Measurements from ENCODE around the gene PYCR2.

Gene PYCR2

DNA sequence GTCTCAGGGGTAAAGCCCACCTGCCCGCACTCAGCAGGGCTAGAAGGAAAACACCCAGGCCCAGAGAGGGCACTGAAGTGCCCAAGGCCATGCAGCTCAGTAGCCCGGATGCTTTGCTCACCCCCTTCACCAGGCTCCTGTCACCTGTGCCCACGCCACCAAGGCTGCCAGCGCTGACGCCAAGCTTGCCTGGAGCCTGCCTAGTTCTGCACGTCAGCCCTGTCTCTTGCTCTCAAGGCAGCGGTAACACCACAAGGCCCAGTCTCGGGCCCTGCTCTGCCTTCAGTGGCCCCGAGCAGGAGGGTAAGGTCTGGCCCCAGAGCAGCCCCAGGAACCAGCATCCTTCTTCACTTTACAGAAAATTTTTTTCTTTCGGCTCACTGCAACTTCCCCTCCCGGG lies 49.6 kb downstream of the PYCR2 start:
- DNase-seq: no peak

DNA sequence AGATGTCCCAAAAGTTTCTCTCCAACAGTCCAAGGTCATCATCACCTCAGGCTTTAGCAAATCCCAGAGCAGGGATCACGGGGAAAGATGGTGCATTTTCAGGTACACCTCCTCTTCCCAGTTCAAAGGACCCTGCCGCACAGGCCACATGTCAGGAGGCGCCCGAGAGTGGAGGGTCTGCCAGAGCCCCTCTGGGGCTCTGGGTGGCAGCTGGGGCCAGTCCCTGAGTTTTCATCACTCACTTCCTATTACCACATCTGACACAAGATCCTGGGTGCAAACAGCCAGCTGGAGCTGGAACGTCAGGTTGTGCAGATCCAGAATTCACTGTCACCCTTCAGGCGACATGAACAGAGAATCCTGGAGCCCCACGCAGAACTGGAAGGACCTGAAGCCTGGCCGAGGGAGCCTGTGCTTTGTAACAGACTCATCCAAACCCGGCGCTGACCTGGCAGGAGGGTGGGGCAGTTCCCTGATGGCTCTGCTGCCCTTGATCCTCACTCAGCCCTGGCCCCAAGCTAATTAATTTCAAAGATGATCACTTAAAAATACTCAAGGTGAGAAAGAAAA lies 50.7 kb downstream of the PYCR2 start:
- no peak for DNase-seq

DNA sequence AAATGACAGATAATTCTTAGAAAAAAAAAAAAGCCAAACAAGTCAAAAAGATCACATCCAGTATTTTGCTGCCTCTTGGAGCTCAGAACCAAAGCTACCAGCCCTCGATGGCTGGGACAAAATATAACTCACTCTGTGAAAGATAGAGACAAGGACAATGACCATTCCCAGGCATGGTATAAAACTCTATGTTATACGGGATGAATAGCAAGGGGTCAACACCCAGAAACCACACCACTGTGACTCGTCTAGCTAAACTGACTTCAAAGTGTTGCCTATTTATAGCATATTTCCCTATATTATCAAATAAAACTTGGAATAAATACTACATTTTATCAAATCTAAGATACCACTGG lies 52.0 kb downstream of the PYCR2 start:
- no peak for DNase-seq

- no peak for DNase-seq
These were observed 52.5 kb downstream of the PYCR2 start for GRCh38 chr1:225871359-225872074.

GRCh38 chr1:225870911-225871310 lies 53.1 kb downstream of the PYCR2 start:
- DNase-seq: no peak

Data from suppressor macrophage (primary cell).